ENCODE data around the gene SKP1. TPM values are rescaled to one million over a fixed set of nuclear protein-coding genes. Genes with fewer than 3 reads are reported as not detected.

The SKP1 gene
- total and polyA plus RNA-seq, 9 of the 15 experiments (the other 6 are each of a cell fraction or from before 2014, with no cell fraction given), result 301 to 2,109 (median 639) TPM

DNA sequence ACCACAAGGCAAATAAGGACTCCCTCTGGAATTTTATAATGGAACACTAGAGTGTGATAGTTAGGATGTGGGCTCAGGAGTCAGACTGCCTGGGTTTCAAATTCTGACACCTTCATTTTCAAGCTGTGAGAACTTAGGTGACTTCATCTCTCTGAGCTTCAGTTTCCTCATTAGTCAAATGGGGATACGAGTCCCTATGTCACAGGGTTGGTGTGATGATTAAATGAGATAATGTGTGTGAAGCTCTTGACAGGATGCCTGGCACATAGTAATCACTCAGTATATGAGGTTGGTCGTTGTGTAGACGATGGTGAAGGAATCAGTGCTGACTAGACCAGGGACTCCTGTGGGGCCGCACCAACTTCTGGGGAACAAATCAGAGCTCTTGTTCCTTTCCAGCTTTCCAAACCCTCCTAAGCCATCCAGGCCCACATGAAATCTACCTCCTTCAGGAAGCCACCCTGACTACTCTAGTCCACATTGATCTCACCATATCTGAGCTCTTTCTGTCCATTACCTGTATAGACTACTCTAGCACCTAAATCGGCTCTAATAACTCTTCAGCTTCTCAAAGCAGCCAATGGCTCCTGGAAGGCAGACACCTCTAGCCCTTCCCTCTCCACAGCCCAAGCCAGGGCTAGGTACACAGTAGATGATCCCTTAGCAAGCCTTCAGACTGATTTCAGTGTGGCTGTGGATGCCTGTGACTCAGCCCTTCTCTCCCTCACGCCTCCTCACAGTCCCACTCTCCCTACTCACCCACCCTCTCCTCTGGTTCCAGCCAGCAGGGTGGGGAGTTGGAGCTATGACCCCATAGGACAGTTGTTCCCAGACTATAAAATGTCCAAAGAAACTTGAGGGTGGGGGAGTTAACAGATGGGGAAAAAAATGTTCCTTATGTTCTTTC lies 64.8 kb downstream of the SKP1 start (continued):
- TF ChIP-seq, protein P1, sequence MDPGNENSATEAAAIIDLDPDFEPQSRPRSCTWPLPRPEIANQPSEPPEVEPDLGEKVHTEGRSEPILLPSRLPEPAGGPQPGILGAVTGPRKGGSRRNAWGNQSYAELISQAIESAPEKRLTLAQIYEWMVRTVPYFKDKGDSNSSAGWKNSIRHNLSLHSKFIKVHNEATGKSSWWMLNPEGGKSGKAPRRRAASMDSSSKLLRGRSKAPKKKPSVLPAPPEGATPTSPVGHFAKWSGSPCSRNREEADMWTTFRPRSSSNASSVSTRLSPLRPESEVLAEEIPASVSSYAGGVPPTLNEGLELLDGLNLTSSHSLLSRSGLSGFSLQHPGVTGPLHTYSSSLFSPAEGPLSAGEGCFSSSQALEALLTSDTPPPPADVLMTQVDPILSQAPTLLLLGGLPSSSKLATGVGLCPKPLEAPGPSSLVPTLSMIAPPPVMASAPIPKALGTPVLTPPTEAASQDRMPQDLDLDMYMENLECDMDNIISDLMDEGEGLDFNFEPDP (CRISPR knock-in tag; IDR thresholded peaks at IDR 0.05), result no peak
- TF ChIP-seq EGR1 (conservative IDR thresholded peaks at IDR 0.05) (peak; percentile 87), SLC30A9 (CRISPR knock-in tag; IDR thresholded peaks at IDR 0.05) (no peak), FOXM1 (IDR thresholded peaks at IDR 0.05; ENCODE audit: low read depth) (no peak), FOXM1 (CRISPR knock-in tag; IDR thresholded peaks at IDR 0.05; ENCODE audit: low read depth) (no peak), PHF8 (IDR thresholded peaks at IDR 0.05; ENCODE audit: borderline replicate concordance, low read length) (no peak), ZSCAN29 (IDR thresholded peaks at IDR 0.05) (no peak), ZNF507 (tag; conservative IDR thresholded peaks at IDR 0.05) (no peak), SNRNP70 (optimal IDR thresholded peaks at IDR 0.05; ENCODE audit: low read depth, low read length) (no peak), HEY1 (CRISPR knock-in tag; IDR thresholded peaks at IDR 0.05; ENCODE audit: borderline replicate concordance) (no peak), PHTF2 (CRISPR knock-in tag; IDR thresholded peaks at IDR 0.05) (no peak), BHLHE40 (IDR thresholded peaks at IDR 0.05; ENCODE audit: low read length) (no peak), NCOA2 (IDR thresholded peaks at IDR 0.05; ENCODE audit: partially characterized antibody in 2 of 2) (no peak), JUND (IDR thresholded peaks at IDR 0.05; ENCODE audit: borderline replicate concordance, low read depth, low read length) (peak; percentile 50; the same call in 1 of the 2 replicates), JUND (tag; IDR thresholded peaks at IDR 0.05; ENCODE audit: borderline replicate concordance, low read depth, low read length) (no peak; the same call in 2 of the 3 replicates), ZNF24 (IDR thresholded peaks at IDR 0.05) (no peak), NR2C2 (CRISPR knock-in tag; IDR thresholded peaks at IDR 0.05) (no peak), NR2C2 (tag; IDR thresholded peaks at IDR 0.05) (no peak), ETV1 (tag; conservative IDR thresholded peaks at IDR 0.05; ENCODE audit: low read depth) (no peak), MAZ (CRISPR knock-in tag; conservative IDR thresholded peaks at IDR 0.05 in 1 of 2, IDR thresholded peaks at IDR 0.05 in 1 of 2) (no peak), ZFP36 (IDR thresholded peaks at IDR 0.05; ENCODE audit: low read depth, low read length, partially characterized antibody) (peak; percentile 15)
- TF ChIP-seq, protein P2, sequence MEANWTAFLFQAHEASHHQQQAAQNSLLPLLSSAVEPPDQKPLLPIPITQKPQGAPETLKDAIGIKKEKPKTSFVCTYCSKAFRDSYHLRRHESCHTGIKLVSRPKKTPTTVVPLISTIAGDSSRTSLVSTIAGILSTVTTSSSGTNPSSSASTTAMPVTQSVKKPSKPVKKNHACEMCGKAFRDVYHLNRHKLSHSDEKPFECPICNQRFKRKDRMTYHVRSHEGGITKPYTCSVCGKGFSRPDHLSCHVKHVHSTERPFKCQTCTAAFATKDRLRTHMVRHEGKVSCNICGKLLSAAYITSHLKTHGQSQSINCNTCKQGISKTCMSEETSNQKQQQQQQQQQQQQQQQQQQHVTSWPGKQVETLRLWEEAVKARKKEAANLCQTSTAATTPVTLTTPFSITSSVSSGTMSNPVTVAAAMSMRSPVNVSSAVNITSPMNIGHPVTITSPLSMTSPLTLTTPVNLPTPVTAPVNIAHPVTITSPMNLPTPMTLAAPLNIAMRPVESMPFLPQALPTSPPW (CRISPR knock-in tag; IDR thresholded peaks at IDR 0.05), result no peak
- TF ChIP-seq, protein P3, sequence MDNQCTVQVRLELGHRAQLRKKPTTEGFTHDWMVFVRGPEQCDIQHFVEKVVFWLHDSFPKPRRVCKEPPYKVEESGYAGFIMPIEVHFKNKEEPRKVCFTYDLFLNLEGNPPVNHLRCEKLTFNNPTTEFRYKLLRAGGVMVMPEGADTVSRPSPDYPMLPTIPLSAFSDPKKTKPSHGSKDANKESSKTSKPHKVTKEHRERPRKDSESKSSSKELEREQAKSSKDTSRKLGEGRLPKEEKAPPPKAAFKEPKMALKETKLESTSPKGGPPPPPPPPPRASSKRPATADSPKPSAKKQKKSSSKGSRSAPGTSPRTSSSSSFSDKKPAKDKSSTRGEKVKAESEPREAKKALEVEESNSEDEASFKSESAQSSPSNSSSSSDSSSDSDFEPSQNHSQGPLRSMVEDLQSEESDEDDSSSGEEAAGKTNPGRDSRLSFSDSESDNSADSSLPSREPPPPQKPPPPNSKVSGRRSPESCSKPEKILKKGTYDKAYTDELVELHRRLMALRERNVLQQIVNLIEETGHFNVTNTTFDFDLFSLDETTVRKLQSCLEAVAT (IDR thresholded peaks at IDR 0.05), result no peak
- TF ChIP-seq, protein P4, sequence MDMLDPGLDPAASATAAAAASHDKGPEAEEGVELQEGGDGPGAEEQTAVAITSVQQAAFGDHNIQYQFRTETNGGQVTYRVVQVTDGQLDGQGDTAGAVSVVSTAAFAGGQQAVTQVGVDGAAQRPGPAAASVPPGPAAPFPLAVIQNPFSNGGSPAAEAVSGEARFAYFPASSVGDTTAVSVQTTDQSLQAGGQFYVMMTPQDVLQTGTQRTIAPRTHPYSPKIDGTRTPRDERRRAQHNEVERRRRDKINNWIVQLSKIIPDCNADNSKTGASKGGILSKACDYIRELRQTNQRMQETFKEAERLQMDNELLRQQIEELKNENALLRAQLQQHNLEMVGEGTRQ (CRISPR knock-in tag; IDR thresholded peaks at IDR 0.05), result no peak

Data from K562 (cell line).